Subcutaneous abdominal adipose tissue (tissue), 5 donors: ENCODE results near the gene SPINK7.

Experiments
- H3K27ac ChIP-seq: one replicate; pipeline ENCODE4 v1.7.0; 2013; ENCODE audit warnings: low read depth, mild to moderate bottlenecking, inconsistent platforms, low read length, moderate library complexity
- H3K27me3 ChIP-seq, 5 donors: one replicate each; pipeline ENCODE4 v1.7.0; 2013; ENCODE audit warnings: low read length in 5 of 5, inconsistent platforms in 1 of 5; ENCODE audit not compliant: control insufficient read depth in 5 of 5, insufficient read depth in 4 of 5
- H3K36me3 ChIP-seq, 5 donors: one replicate each; pipeline ENCODE4 v1.7.0; 2013; ENCODE audit warnings: low read length in 5 of 5; ENCODE audit not compliant: control insufficient read depth in 5 of 5, insufficient read depth in 5 of 5
- H3K4me1 ChIP-seq, 5 donors: one replicate each; pipeline ENCODE4 v1.7.0; 2013; ENCODE audit warnings: low read length in 5 of 5, mild to moderate bottlenecking in 3 of 5, moderate library complexity in 1 of 5; ENCODE audit not compliant: control insufficient read depth in 5 of 5, insufficient read depth in 5 of 5
- H3K4me3 ChIP-seq, 5 donors: one replicate each; pipeline ENCODE4 v1.7.0; 2013; ENCODE audit warnings: low read length in 5 of 5, low read depth in 1 of 5
- H3K9ac ChIP-seq, 5 donors: one replicate each; pipeline ENCODE4 v1.7.0; 2013; ENCODE audit warnings: low read length in 5 of 5, mild to moderate bottlenecking in 4 of 5, moderate library complexity in 3 of 5
- H3K9me3 ChIP-seq, 5 donors: one replicate each; pipeline ENCODE4 v1.7.0; 2013; ENCODE audit warnings: low read length in 5 of 5; ENCODE audit not compliant: control insufficient read depth in 5 of 5
- donor health status: healthy.
- donor health status: healthy.
- donor health status: healthy.
- donor health status: healthy.
- donor health status: healthy.

Gene SPINK7

GRCh38 chr5:148343046-148343407, 30.8 kb downstream of the SPINK7 start:
- H3K27me3 ChIP-seq, result no peaks in the 10 kb centered on the region
- no peak overlapping the region for H3K27ac ChIP-seq
- H3K9me3 ChIP-seq, result no peaks in the 10 kb centered on the region
- no peaks in the 10 kb centered on the region for H3K4me1 ChIP-seq
- H3K36me3 ChIP-seq, result peaks cover 0 to 3% (median 0%) of the 10 kb centered on the region in 5 donors
- H3K4me3 ChIP-seq, result no peak overlapping the region
- H3K9ac ChIP-seq, result no peak overlapping the region

- no peak overlapping the region for H3K9ac ChIP-seq
- no peak overlapping the region for H3K27ac ChIP-seq
- no peaks in the 10 kb centered on the region for H3K4me1 ChIP-seq
- peaks cover 0 to 3% (median 0%) of the 10 kb centered on the region in 5 donors for H3K36me3 ChIP-seq
- H3K27me3 ChIP-seq, result no peaks in the 10 kb centered on the region
- H3K9me3 ChIP-seq, result no peaks in the 10 kb centered on the region
- H3K4me3 ChIP-seq, result no peak overlapping the region
Observed at GRCh38 chr5:148343603-148344487, 31.6 kb downstream of the SPINK7 start.

- Histone ChIP-seq H3K9ac (no peak overlapping the region), H3K9me3 (no peaks in the 10 kb centered on the region), H3K36me3 (peaks cover 0 to 3% (median 0%) of the 10 kb centered on the region in 5 donors), H3K4me1 (peaks cover 0 to 4% (median 0%) of the 10 kb centered on the region in 5 donors), H3K27ac (no peak overlapping the region), H3K4me3 (no peak overlapping the region), H3K27me3 (no peaks in the 10 kb centered on the region)
Observed at GRCh38 chr5:148347706-148348105, 35.5 kb downstream of the SPINK7 start.

- Histone ChIP-seq H3K27me3 (no peaks in the 10 kb centered on the region), H3K9me3 (no peaks in the 10 kb centered on the region), H3K9ac (no peak overlapping the region), H3K4me3 (no peak overlapping the region), H3K27ac (no peak overlapping the region), H3K4me1 (peaks cover 0 to 4% (median 0%) of the 10 kb centered on the region in 5 donors), H3K36me3 (no peaks in the 10 kb centered on the region)
Observed at GRCh38 chr5:148352696-148353095, 40.5 kb downstream of the SPINK7 start.

GRCh38 chr5:148353634-148354033, 41.4 kb downstream of the SPINK7 start:
- H3K27me3 ChIP-seq, result no peaks in the 10 kb centered on the region
- H3K9me3 ChIP-seq, result no peaks in the 10 kb centered on the region
- H3K4me3 ChIP-seq, result no peak overlapping the region

GRCh38 chr5:148364343-148364742, 52.1 kb downstream of the SPINK7 start:
- Histone ChIP-seq H3K4me1 (no peaks in the 10 kb centered on the region), H3K27ac (no peak overlapping the region), H3K9ac (no peak overlapping the region), H3K4me3 (no peak overlapping the region), H3K9me3 (peaks cover 0 to 10% (median 0%) of the 10 kb centered on the region in 5 donors), H3K27me3 (no peaks in the 10 kb centered on the region), H3K36me3 (peaks cover 0 to 4% (median 0%) of the 10 kb centered on the region in 5 donors)

More at GRCh38 chr5:148353634-148354033, 41.4 kb downstream of the SPINK7 start:
- Histone ChIP-seq H3K36me3 (no peaks in the 10 kb centered on the region), H3K27ac (no peak overlapping the region), H3K9ac (no peak overlapping the region), H3K4me1 (peaks cover 0 to 4% (median 0%) of the 10 kb centered on the region in 5 donors)
